ENCODE data around the gene CDH23.

Gene CDH23

GRCh38 chr10:71788954-71789353 lies 392.2 kb downstream of the CDH23 start:
- no peak for DNase-seq

- no peak for DNase-seq
Observed at GRCh38 chr10:71789871-71790270, 393.2 kb downstream of the CDH23 start.

GRCh38 chr10:71790749-71791440 lies 394.2 kb downstream of the CDH23 start:
- DNase-seq = no peak

GRCh38 chr10:71795248-71795647 lies 398.5 kb downstream of the CDH23 start:
- no peak for DNase-seq

- DNase-seq = no peak
Observed at GRCh38 chr10:71796749-71797405, 400.2 kb downstream of the CDH23 start.

GRCh38 chr10:71797533-71798307 lies 401.0 kb downstream of the CDH23 start:
- no peak for DNase-seq

GRCh38 chr10:71798308-71798624 lies 401.5 kb downstream of the CDH23 start:
- DNase-seq = no peak

- DNase-seq = no peak
Observed at GRCh38 chr10:71799112-71799511, 402.4 kb downstream of the CDH23 start.

- DNase-seq = no peak
Observed at GRCh38 chr10:71799608-71800453, 403.1 kb downstream of the CDH23 start.

- no peak for DNase-seq
Observed at GRCh38 chr10:71801361-71801760, 404.6 kb downstream of the CDH23 start.

GRCh38 chr10:71802235-71802634 lies 405.5 kb downstream of the CDH23 start:
- no peak for DNase-seq

- no peak for DNase-seq
Observed at GRCh38 chr10:71802715-71803488, 406.2 kb downstream of the CDH23 start.

- no peak for DNase-seq
Observed at GRCh38 chr10:71804077-71804476, 407.4 kb downstream of the CDH23 start.

- no peak for DNase-seq
Observed at GRCh38 chr10:71805776-71806703, 409.3 kb downstream of the CDH23 start.

- DNase-seq = no peak
Observed at GRCh38 chr10:71806704-71807556, 410.2 kb downstream of the CDH23 start.

- DNase-seq = no peak
Observed at GRCh38 chr10:71807557-71808510, 411.1 kb downstream of the CDH23 start.

GRCh38 chr10:71809628-71810027 lies 412.9 kb downstream of the CDH23 start:
- DNase-seq = no peak

GRCh38 chr10:71810048-71810750 lies 413.5 kb downstream of the CDH23 start:
- no peak for DNase-seq

Data from T1000 (cell line).